IMR-90 (cell line): ENCODE measurements around the gene PIWIL4. TPM values are rescaled to one million over a fixed set of nuclear protein-coding genes. Genes with fewer than 3 reads are reported as not detected.

Source experiments
- ATAC-seq: fragments of 200-7000 bp; cut with Tn5 transposase; 2 replicates; pipeline ENCODE4 v1.9.1; 2020; ENCODE audit warnings: low read depth, mild to moderate bottlenecking, moderate library complexity
- BruUV-seq: library from RNA; stranded (reverse); fragments of 400-500 nt; replicated peaks from 2 replicates; lab custom pipeline; 2021; lab: Mats Ljungman, UMichigan
- CTCF ChIA-PET: fragments of 300-600 bp; formaldehyde crosslinking; extraction: SDS; loops from one replicate; lab custom pipeline; 2021; ENCODE audit warnings: antibody characterized with exemption; lab: Yijun Ruan, JAX
- POLR2A ChIA-PET: fragments of 300-600 bp; sonication (Branson Sonifier 250); formaldehyde crosslinking; loops from one replicate; lab custom pipeline; 2022; ENCODE audit warnings: antibody characterized with exemption; ENCODE audit not compliant: unreplicated experiment; lab: Charles Lee
- DNase-seq: peaks from one replicate; pipeline ENCODE4 v3.0.0; 2013
- H2AFZ ChIP-seq: replicated peaks from 2 replicates; pipeline ENCODE3; 2013; ENCODE audit warnings: low read length, mild to moderate bottlenecking; ENCODE audit not compliant: poor library complexity
- H2AK5ac ChIP-seq: 2 replicates; pipeline ENCODE4 v1.6.1; 2013; ENCODE audit warnings: low read depth, low read length, inconsistent platforms
- H2AK9ac ChIP-seq: replicated peaks from 2 replicates; pipeline ENCODE3; 2013; ENCODE audit warnings: mild to moderate bottlenecking, low read depth, low read length, moderate library complexity; ENCODE audit not compliant: poor library complexity
- H2BK120ac ChIP-seq: 2 replicates; pipeline ENCODE4 v1.6.1; 2013; ENCODE audit warnings: low read depth, low read length, inconsistent platforms
- H2BK15ac ChIP-seq: 3 replicates; pipeline ENCODE4 v1.6.1; 2013; ENCODE audit warnings: low read depth, low read length, inconsistent platforms
- H2BK20ac ChIP-seq: 2 replicates; pipeline ENCODE4 v1.6.1; 2013; ENCODE audit warnings: low read depth, mild to moderate bottlenecking, inconsistent platforms, low read length, moderate library complexity
- H2BK5ac ChIP-seq: 2 replicates; pipeline ENCODE4 v1.6.1; 2013; ENCODE audit warnings: mild to moderate bottlenecking, low read depth, low read length, inconsistent platforms; ENCODE audit not compliant: poor library complexity, severe bottlenecking
- H3K14ac ChIP-seq: replicated peaks from 2 replicates; pipeline ENCODE4 v1.6.1; 2013; ENCODE audit warnings: low read depth, low read length, inconsistent platforms
- H3K18ac ChIP-seq: 2 replicates; pipeline ENCODE4 v1.6.1; 2013; ENCODE audit warnings: low read depth, low read length, control low read depth
- H3K23ac ChIP-seq: 2 replicates; pipeline ENCODE4 v1.6.1; 2013; ENCODE audit warnings: low read depth, low read length, inconsistent platforms
- H3K27ac ChIP-seq: 2 replicates; pipeline ENCODE4 v1.5.1; 2013; ENCODE audit warnings: mild to moderate bottlenecking, control low read depth, low read length; ENCODE audit not compliant: insufficient read depth
- H3K27me3 ChIP-seq: 2 replicates; pipeline ENCODE4 v1.6.1; 2013; ENCODE audit warnings: low read length; ENCODE audit not compliant: control insufficient read depth, insufficient read depth
- H3K36me3 ChIP-seq: 2 replicates; pipeline ENCODE4 v1.6.1; 2013; ENCODE audit warnings: low read length, mixed read lengths; ENCODE audit not compliant: control insufficient read depth, insufficient read depth
- H3K4ac ChIP-seq: 2 replicates; pipeline ENCODE4 v1.6.1; 2013; ENCODE audit warnings: low read depth, low read length, inconsistent platforms
- H3K4me1 ChIP-seq: 2 replicates; pipeline ENCODE4 v1.6.1; 2013; ENCODE audit warnings: low read length, mixed read lengths; ENCODE audit not compliant: control insufficient read depth, insufficient read depth
- H3K4me2 ChIP-seq: 2 replicates; pipeline ENCODE4 v1.6.1; 2013; ENCODE audit warnings: low read depth, mild to moderate bottlenecking, control low read depth, low read length, moderate library complexity
- H3K4me3 ChIP-seq: 2 replicates; pipeline ENCODE4 v1.5.1; 2013; ENCODE audit warnings: low read depth, mild to moderate bottlenecking, control low read depth, low read length, moderate library complexity; ENCODE audit not compliant: insufficient read depth
- H3K56ac ChIP-seq: 2 replicates; pipeline ENCODE4 v1.6.1; 2013; ENCODE audit warnings: low read length, inconsistent platforms; ENCODE audit not compliant: insufficient read depth; ENCODE audit errors: extremely low read depth
- H3K79me1 ChIP-seq, 2 experiments: 2 replicates each; pipeline ENCODE4 v1.6.1; 2013; ENCODE audit warnings: low read length in 2 of 2, inconsistent platforms in 1 of 2, low read depth in 1 of 2
- H3K9ac ChIP-seq: 2 replicates; pipeline ENCODE4 v1.6.1; 2013; ENCODE audit warnings: low read depth, low read length, control low read depth
- H3K9me1 ChIP-seq: 2 replicates; pipeline ENCODE4 v1.6.1; 2013; ENCODE audit warnings: low read length, inconsistent platforms; ENCODE audit not compliant: insufficient read depth
- H3K9me3 ChIP-seq: 2 replicates; pipeline ENCODE4 v1.6.1; 2013; ENCODE audit warnings: low read length; ENCODE audit not compliant: control insufficient read depth, insufficient read depth
- H4K20me1 ChIP-seq: 2 replicates; pipeline ENCODE4 v1.6.1; 2013; ENCODE audit warnings: low read length, inconsistent platforms; ENCODE audit not compliant: insufficient read depth
- H4K5ac ChIP-seq: 2 replicates; pipeline ENCODE4 v1.6.1; 2013; ENCODE audit warnings: mild to moderate bottlenecking, low read depth, low read length, control low read depth
- H4K8ac ChIP-seq, 2 experiments: 2 replicates each; pipeline ENCODE4 v1.6.1; 2013; ENCODE audit warnings: low read depth in 2 of 2, low read length in 2 of 2, control low read depth in 1 of 2, inconsistent platforms in 1 of 2
- H4K91ac ChIP-seq: 2 replicates; pipeline ENCODE4 v1.6.1; 2013; ENCODE audit warnings: low read depth, low read length, inconsistent platforms; ENCODE audit not compliant: insufficient read depth
- BHLHE40 ChIP-seq: fragments of 150-350 bp; IDR thresholded peaks from 2 replicates; pipeline ENCODE4 v1.6.1; 2016; ENCODE audit warnings: mild to moderate bottlenecking, low read depth, low read length
- CEBPB ChIP-seq: IDR thresholded peaks from 2 replicates; pipeline ENCODE4 v1.6.1; 2012; ENCODE audit warnings: low read depth, low read length, improper control_type of control experiment
- CHD1 ChIP-seq: IDR thresholded peaks from 2 replicates; pipeline ENCODE4 v1.6.1; 2012; ENCODE audit warnings: low read depth, low read length, improper control_type of control experiment
- FOS ChIP-seq: fragments of 150-350 bp; IDR thresholded peaks from 2 replicates; pipeline ENCODE4 v1.6.1; 2016; ENCODE audit warnings: low read depth, low read length
- MAFK ChIP-seq: IDR thresholded peaks from 2 replicates; pipeline ENCODE4 v1.6.1; 2012; ENCODE audit warnings: low read depth, low read length, improper control_type of control experiment
- MAZ ChIP-seq: IDR thresholded peaks from 2 replicates; pipeline ENCODE4 v1.6.1; 2012; ENCODE audit warnings: low read depth, mild to moderate bottlenecking, low read length, improper control_type of control experiment, moderate library complexity, borderline replicate concordance
- MXI1 ChIP-seq: IDR thresholded peaks from 2 replicates; pipeline ENCODE4 v1.6.1; 2012; ENCODE audit warnings: low read depth, mild to moderate bottlenecking, low read length, moderate library complexity, borderline replicate concordance
- NFE2L2 ChIP-seq: fragments of 150-350 bp; IDR thresholded peaks from 2 replicates; pipeline ENCODE4 v1.6.1; 2016; ENCODE audit warnings: low read depth, mild to moderate bottlenecking, low read length
- POLR2A ChIP-seq: IDR thresholded peaks from 2 replicates; pipeline ENCODE4 v1.6.1; 2012; ENCODE audit warnings: mild to moderate bottlenecking, low read depth, low read length
- RCOR1 ChIP-seq: IDR thresholded peaks from 2 replicates; pipeline ENCODE4 v1.6.1; 2012; ENCODE audit warnings: mild to moderate bottlenecking, low read length, improper control_type of control experiment; ENCODE audit not compliant: insufficient replicate concordance
- RFX5 ChIP-seq: IDR thresholded peaks from 2 replicates; pipeline ENCODE4 v1.8.0; 2012; ENCODE audit warnings: low read depth, mild to moderate bottlenecking, low read length, moderate library complexity
- SMC3 ChIP-seq: fragments of 150-350 bp; IDR thresholded peaks from 2 replicates; pipeline ENCODE4 v1.6.1; 2016; ENCODE audit warnings: low read depth, mild to moderate bottlenecking, antibody characterized with exemption, low read length, moderate library complexity
- WGBS, 2 experiments: methylation state at CpG; one replicate each; pipeline versions ENCODE4 v1.1.5 to v1.1.7; 2013; ENCODE audit warnings: missing lambda C conversion rate in 2 of 2; ENCODE audit not compliant: insufficient read length in 1 of 2; ENCODE audit errors: extremely low coverage in 2 of 2; 5-methylcytosine and 5-hydroxymethylcytosine counted together
- dilution Hi-C: fragments of 300-500 bp; cut with HindIII; formaldehyde crosslinking; loops from one replicate; pipeline ENCODE4 v1.14.3; 2018; ENCODE audit warnings: low sequenced_read_pairs; ENCODE audit not compliant: unreplicated experiment
- in situ Hi-C: fragments of 300-500 bp; cut with MboI; formaldehyde crosslinking; loops from 3 replicates; pipeline ENCODE4 v1.14.3; 2019; ENCODE audit warnings: low sequenced_read_pairs, inconsistent platforms, mixed read lengths
- intact Hi-C: fragments of 100-400 bp; cut with micrococcal nuclease; formaldehyde crosslinking; loops from 2 replicates; pipeline ENCODE4 v1.10.0; 2022
- polyA plus RNA-seq, 3 experiments: library from polyadenylated mRNA; depleted of rRNA; stranded (reverse); fragments of >200 nt; gene quantifications; 2 replicates each; pipeline ENCODE4 v1.2.3, GENCODE V29; 2012; ENCODE audit warnings: low replicate concordance in 1 of 3
- total RNA-seq: library from RNA; depleted of rRNA; stranded (reverse); fragments of >200 nt; gene quantifications from 2 replicates; pipeline ENCODE4 v1.2.3, GENCODE V29; 2012
- TF ChIP-seq, protein P1 (sequence below): conservative IDR thresholded peaks from 2 replicates; pipeline ENCODE4 v1.5.1; 2012; ENCODE audit warnings: mild to moderate bottlenecking, low read depth, low read length, improper control_type of control experiment
- TF ChIP-seq, protein P2 (sequence below): fragments of 150-350 bp; IDR thresholded peaks from 2 replicates; pipeline ENCODE4 v1.6.1; 2016; ENCODE audit warnings: low read depth, mild to moderate bottlenecking, low read length, moderate library complexity, borderline replicate concordance

Gene PIWIL4
- total and polyA plus RNA-seq, 2 of the 4 experiments (the other 2 are of a cell fraction) = 0.72 to 1.3 TPM

DNA sequence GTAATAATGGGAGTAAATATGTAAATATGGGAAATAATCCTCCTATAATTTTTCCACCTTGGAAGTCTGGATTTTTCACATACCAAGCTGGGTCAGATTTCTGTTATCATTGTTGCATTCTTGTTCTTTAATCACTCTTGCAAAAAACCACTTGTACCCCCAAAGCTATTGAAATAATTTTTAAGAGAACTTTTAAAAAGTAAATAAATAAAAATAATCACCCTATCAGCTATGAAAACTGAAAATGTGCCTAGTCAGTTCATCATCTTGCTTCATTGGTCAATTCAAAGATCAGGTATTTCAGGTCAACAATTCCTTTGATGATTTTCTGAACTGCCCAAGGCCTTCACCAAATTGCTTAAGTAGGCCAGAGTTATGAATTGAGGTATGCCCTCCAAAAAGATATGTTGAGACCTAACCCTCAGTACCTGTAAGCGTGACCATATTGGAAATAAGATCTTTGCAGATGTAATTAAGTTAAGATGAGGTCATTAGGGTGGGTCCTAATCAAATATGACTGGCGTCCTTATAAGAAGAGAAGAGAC lies 95.8 kb downstream of the PIWIL4 start:
- POLR2A ChIA-PET = no interaction called here

More for the DNA sequence above, 95.8 kb downstream of the PIWIL4 start:
- intact Hi-C loops (no loop called here), dilution Hi-C loops (no loop called here), in situ Hi-C loops (no loop called here)
- ATAC-seq (no peak), DNase-seq (no peak)
- WGBS, 2 experiments = 96% methylated on average over 2 of the region's 2 CpGs; no CpG with 5 or more reads in 1 of the 2 experiments
- H3K4me3 ChIP-seq = no peak overlapping the region
- no peak overlapping the region for H3K27ac ChIP-seq
- no peak overlapping the region for H4K5ac ChIP-seq
- TF ChIP-seq BHLHE40 (no peak), RCOR1 (no peak), MAFK (no peak), MAZ (no peak), POLR2A (no peak), MXI1 (no peak), FOS (no peak), NFE2L2 (no peak), SMC3 (no peak), CHD1 (no peak), CEBPB (no peak), RFX5 (no peak)
- TF ChIP-seq, protein P1, sequence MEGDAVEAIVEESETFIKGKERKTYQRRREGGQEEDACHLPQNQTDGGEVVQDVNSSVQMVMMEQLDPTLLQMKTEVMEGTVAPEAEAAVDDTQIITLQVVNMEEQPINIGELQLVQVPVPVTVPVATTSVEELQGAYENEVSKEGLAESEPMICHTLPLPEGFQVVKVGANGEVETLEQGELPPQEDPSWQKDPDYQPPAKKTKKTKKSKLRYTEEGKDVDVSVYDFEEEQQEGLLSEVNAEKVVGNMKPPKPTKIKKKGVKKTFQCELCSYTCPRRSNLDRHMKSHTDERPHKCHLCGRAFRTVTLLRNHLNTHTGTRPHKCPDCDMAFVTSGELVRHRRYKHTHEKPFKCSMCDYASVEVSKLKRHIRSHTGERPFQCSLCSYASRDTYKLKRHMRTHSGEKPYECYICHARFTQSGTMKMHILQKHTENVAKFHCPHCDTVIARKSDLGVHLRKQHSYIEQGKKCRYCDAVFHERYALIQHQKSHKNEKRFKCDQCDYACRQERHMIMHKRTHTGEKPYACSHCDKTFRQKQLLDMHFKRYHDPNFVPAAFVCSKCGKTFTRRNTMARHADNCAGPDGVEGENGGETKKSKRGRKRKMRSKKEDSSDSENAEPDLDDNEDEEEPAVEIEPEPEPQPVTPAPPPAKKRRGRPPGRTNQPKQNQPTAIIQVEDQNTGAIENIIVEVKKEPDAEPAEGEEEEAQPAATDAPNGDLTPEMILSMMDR = no peak
- TF ChIP-seq, protein P2, sequence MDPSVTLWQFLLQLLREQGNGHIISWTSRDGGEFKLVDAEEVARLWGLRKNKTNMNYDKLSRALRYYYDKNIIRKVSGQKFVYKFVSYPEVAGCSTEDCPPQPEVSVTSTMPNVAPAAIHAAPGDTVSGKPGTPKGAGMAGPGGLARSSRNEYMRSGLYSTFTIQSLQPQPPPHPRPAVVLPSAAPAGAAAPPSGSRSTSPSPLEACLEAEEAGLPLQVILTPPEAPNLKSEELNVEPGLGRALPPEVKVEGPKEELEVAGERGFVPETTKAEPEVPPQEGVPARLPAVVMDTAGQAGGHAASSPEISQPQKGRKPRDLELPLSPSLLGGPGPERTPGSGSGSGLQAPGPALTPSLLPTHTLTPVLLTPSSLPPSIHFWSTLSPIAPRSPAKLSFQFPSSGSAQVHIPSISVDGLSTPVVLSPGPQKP = no peak
- CTCF ChIA-PET = interaction anchor here (0.7 kb wide), 1 partner anchor 31 kb away, joined by 3 read pairs; no protein-coding TSS in a partner anchor
- peaks cover 25% of the 10 kb centered on the region for H3K27me3 ChIP-seq
- no peak overlapping the region for H3K4ac ChIP-seq
- no peaks in the 10 kb centered on the region for H3K4me1 ChIP-seq
- no TSS peak for BruUV-seq
- H2AK5ac ChIP-seq = no peak overlapping the region
- H2BK20ac ChIP-seq = no peak overlapping the region
- no peak overlapping the region for H4K91ac ChIP-seq
- H3K79me1 ChIP-seq = no peaks in the 10 kb centered on the region
- H2AK9ac ChIP-seq = no peak overlapping the region
- no peaks in the 10 kb centered on the region for H3K9me1 ChIP-seq
- no peak overlapping the region for H2BK5ac ChIP-seq
- H3K9ac ChIP-seq = no peak overlapping the region
- no peak overlapping the region for H3K14ac ChIP-seq
- no peak overlapping the region for H2BK120ac ChIP-seq
- no peaks in the 10 kb centered on the region for H3K36me3 ChIP-seq
- no peak overlapping the region for H2BK15ac ChIP-seq
- H3K23ac ChIP-seq = no peak overlapping the region
- H4K20me1 ChIP-seq = no peaks in the 10 kb centered on the region
- no peak overlapping the region for H3K18ac ChIP-seq
- no peak overlapping the region for H2AFZ ChIP-seq
- H3K9me3 ChIP-seq = no peaks in the 10 kb centered on the region
- H4K8ac ChIP-seq = no peak overlapping the region
- no peak overlapping the region for H3K56ac ChIP-seq
- H3K4me2 ChIP-seq = no peak overlapping the region
